Measurements from ENCODE around the gene HOXC12. TPM values are rescaled to one million over a fixed set of nuclear protein-coding genes. Genes with fewer than 3 reads are reported as not detected.

The HOXC12 gene
- total and polyA plus RNA-seq, 2 of the 8 experiments (the other 6 are each of a cell fraction or from before 2014, with no cell fraction given), result not detected

DNA sequence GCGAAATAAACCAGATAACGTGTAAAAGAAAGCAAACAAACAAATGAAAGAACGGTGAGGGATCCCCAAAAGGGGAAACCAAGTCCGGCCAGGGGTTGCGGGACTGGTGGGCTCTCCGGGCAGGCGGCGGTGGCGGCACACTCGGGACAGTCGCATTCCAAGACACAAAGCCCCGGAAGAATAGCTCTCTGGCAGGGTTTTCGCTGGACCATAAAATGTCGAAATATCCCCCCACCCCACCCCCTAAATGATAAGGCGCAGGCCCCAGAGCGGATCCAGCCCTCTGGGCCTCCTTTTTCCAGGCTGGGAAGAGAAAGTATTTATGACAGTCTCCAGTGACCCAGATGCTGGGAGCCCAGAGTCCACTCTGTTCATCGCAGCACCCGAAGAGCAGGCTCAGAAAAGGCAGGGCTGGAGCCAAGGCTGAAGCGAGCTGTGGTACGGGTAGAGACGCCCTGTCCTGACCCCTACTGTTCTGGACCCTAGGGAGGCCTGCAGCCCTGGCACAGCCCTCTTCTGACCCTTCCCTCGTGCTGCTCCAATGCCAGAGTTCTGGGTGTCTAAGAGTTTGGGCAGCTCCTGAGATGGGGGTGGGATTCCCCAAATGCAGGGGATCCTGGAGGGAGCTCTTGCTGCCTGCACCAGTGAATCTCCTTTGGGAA lies 52.0 kb downstream of the HOXC12 start (continued):
- TF ChIP-seq CHD7 (IDR thresholded peaks at IDR 0.05; ENCODE audit: insufficient replicate concordance, low read length) (no peak), SAP30 (IDR thresholded peaks at IDR 0.05; ENCODE audit: insufficient read depth, insufficient replicate concordance, low read length) (no peak)
- TF ChIP-seq, protein P1, sequence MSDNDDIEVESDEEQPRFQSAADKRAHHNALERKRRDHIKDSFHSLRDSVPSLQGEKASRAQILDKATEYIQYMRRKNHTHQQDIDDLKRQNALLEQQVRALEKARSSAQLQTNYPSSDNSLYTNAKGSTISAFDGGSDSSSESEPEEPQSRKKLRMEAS (IDR thresholded peaks at IDR 0.05), result no peak

Measured in H1 (cell line).